Measurements from ENCODE around the gene CYTH4.
"Not testable (repeated sequence)": the region's sequence is repeated elsewhere in the genome, so short reads cannot be mapped to it uniquely, and the experiment has no call there.

CYTH4 gene

GRCh38 chr22:37243402-37244113 is 38.8 kb upstream of the CYTH4 start:
- H3K27ac ChIP-seq: peak overlapping the region; percentile 80
- no peak for TF ChIP-seq CTCF (conservative IDR thresholded peaks at IDR 0.05; ENCODE audit: low read depth)
- DNase-seq (ENCODE audit: low spot score): no peak
- CTCF ChIA-PET: interaction anchor here (0.9 kb wide), 1 partner anchor 16 kb away, joined by 3 read pairs; no protein-coding TSS in a partner anchor
- POLR2A ChIA-PET (ENCODE audit: low non-redundant PET): interaction anchor here (0.5 kb wide), 1 partner anchor 15 kb away, joined by 5 read pairs; no protein-coding TSS in a partner anchor

GRCh38 chr22:37244114-37244921 is 38.0 kb upstream of the CYTH4 start, which contains the start of gene RAC2:
Gene RAC2 (minus strand): TSS chr22:37244269. CDS start chr22:37244148, 121 bp downstream.
- TF ChIP-seq CTCF (conservative IDR thresholded peaks at IDR 0.05; ENCODE audit: low read depth): no peak
- DNase-seq (ENCODE audit: low spot score): peak; percentile 63
- CTCF ChIA-PET: interaction anchor here (0.9 kb wide), 1 partner anchor 15 kb away, joined by 3 read pairs; no protein-coding TSS in a partner anchor
- peak within 1 kb of the TSS; percentile 80 for H3K27ac ChIP-seq
- POLR2A ChIA-PET (ENCODE audit: low non-redundant PET): interaction anchor here (0.5 kb wide), 1 partner anchor 15 kb away, joined by 5 read pairs; no protein-coding TSS in a partner anchor

- CTCF ChIA-PET: no interaction called here
- peak overlapping the region; percentile 80 for H3K27ac ChIP-seq
- DNase-seq (ENCODE audit: low spot score): no peak
- TF ChIP-seq CTCF (conservative IDR thresholded peaks at IDR 0.05; ENCODE audit: low read depth): no peak
- POLR2A ChIA-PET (ENCODE audit: low non-redundant PET): no interaction called here
Measured at GRCh38 chr22:37244922-37245722, 37.2 kb upstream of the CYTH4 start.

GRCh38 chr22:37245740-37246139 is 36.6 kb upstream of the CYTH4 start:
- no peak overlapping the region for H3K27ac ChIP-seq
- CTCF ChIA-PET: interaction anchor here (0.5 kb wide), 1 partner anchor 14 kb away, joined by 3 read pairs; no protein-coding TSS in a partner anchor
- TF ChIP-seq CTCF (conservative IDR thresholded peaks at IDR 0.05; ENCODE audit: low read depth): no peak
- POLR2A ChIA-PET (ENCODE audit: low non-redundant PET): no interaction called here
- DNase-seq (ENCODE audit: low spot score): no peak

- no peak for TF ChIP-seq CTCF (conservative IDR thresholded peaks at IDR 0.05; ENCODE audit: low read depth)
- no peak overlapping the region for H3K27ac ChIP-seq
- POLR2A ChIA-PET (ENCODE audit: low non-redundant PET): no interaction called here
- DNase-seq (ENCODE audit: low spot score): no peak
- CTCF ChIA-PET: interaction anchor here (0.7 kb wide), 1 partner anchor 23 kb away, joined by 4 read pairs; no protein-coding TSS in a partner anchor
Measured at GRCh38 chr22:37248251-37248650, 34.1 kb upstream of the CYTH4 start.

GRCh38 chr22:37249986-37250385 is 32.3 kb upstream of the CYTH4 start:
- ChIA-PET CTCF (no interaction called here), POLR2A (ENCODE audit: low non-redundant PET) (no interaction called here)
- DNase-seq (ENCODE audit: low spot score): no peak
- TF ChIP-seq CTCF (conservative IDR thresholded peaks at IDR 0.05; ENCODE audit: low read depth): no peak
- H3K27ac ChIP-seq: no peak overlapping the region

- CTCF ChIA-PET; H3K27ac ChIP-seq; DNase-seq (ENCODE audit: low spot score); POLR2A ChIA-PET (ENCODE audit: low non-redundant PET): not testable (repeated sequence)
Measured at GRCh38 chr22:37251836-37252235, 30.5 kb upstream of the CYTH4 start.

Data from RWPE1 (cell line).